ENCODE results near the gene ERCC3.
A peak's percentile ranks its signal among the peaks of the same experiment; 100 is the strongest.

ERCC3 gene

DNA sequence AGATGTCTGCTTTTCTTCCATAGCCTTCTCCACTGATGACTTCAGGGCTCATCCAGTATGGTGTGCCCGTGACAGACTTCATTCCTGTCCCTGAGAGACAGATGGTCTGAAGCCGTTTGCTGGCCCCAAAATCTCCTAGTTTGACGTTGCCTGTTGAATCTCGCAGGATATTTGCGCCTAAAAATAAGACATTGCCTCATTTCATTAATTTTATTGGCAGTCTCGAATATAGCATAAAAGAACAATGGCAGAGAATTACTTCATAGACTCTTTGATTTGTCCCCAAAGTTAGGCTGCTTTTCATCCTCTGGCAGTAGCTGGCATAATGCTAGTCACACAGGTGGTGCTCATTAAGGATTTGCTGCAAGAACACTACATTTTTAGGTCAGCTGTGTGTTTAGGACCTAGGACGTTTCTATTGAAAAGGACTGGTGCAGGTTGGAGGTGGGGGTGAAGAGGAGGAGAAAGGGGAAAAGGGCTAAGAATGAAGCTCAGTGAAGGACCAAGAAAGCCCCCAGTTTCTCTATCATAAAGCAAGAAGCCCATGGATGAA lies 14.7 kb upstream of the ERCC3 start:
- Mint-ChIP-seq H3K36me3 (ENCODE audit: low read depth) (peaks cover 20% of the 10 kb centered on the region), H3K27ac (no peak overlapping the region), H3K9me3 (no peaks in the 10 kb centered on the region), H3K27me3 (no peaks in the 10 kb centered on the region), H3K4me3 (no peak overlapping the region), H3K4me1 (no peaks in the 10 kb centered on the region)
- DNase-seq: no peak
- ATAC-seq: no peak

DNA sequence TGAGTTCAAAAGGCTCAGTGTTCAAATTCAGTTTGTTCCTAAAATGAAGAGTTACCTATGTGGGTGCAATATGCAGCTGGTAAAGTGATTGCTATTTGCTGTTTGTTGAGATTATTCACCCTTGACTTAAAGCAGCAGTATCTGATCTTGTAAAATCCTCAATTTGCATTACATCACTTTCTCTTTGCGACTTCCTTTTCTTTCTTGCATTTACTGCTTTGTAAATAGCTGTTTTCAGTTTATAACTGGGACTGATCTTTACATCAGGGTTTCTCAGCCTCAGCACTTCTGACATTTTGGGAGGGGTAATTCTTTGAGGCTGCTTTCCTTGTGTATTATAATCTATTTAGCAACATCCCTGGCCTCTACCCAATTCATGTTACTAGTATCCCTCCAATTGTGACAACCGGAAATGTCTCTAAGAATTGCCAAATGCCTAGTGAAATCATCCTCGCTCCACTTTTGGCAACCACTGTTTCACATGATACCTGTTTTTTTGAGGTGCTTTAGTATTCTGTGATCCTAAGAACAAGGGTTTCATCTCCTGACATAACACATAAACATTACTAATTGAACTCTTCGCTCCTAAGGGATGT lies 12.1 kb upstream of the ERCC3 start:
- H3K36me3 Mint-ChIP-seq (ENCODE audit: low read depth): peaks cover 12% of the 10 kb centered on the region
- H3K27ac Mint-ChIP-seq: no peak overlapping the region
- no peaks in the 10 kb centered on the region for H3K9me3 Mint-ChIP-seq
- no peak for ATAC-seq
- DNase-seq: no peak
- H3K4me1 Mint-ChIP-seq: no peaks in the 10 kb centered on the region
- no peaks in the 10 kb centered on the region for H3K27me3 Mint-ChIP-seq
- no peak overlapping the region for H3K4me3 Mint-ChIP-seq

DNA sequence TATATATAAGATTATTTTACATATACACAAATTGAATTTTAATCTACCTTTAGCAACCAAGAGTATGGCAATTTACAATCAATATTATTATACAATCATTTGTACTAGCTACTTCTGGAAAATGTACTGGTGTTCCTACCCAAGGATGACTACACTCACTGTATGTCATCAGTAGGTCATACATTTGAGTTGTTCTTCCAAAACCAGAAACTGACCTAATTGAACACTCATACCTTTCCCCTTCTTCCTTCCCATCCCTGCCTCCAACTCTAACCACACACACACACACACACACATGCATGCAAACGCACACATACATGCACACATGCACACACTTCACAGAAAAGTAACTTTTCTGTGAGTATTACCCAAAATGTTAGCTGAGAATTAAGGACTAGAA lies 8.2 kb upstream of the ERCC3 start:
- ATAC-seq: no peak
- no peak for DNase-seq
- no peaks in the 10 kb centered on the region for H3K27me3 Mint-ChIP-seq
- H3K36me3 Mint-ChIP-seq (ENCODE audit: low read depth): peaks cover 7% of the 10 kb centered on the region
- H3K4me1 Mint-ChIP-seq: no peaks in the 10 kb centered on the region
- no peak overlapping the region for H3K4me3 Mint-ChIP-seq
- no peaks in the 10 kb centered on the region for H3K9me3 Mint-ChIP-seq
- peak overlapping the region; percentile 12 for H3K27ac Mint-ChIP-seq

DNA sequence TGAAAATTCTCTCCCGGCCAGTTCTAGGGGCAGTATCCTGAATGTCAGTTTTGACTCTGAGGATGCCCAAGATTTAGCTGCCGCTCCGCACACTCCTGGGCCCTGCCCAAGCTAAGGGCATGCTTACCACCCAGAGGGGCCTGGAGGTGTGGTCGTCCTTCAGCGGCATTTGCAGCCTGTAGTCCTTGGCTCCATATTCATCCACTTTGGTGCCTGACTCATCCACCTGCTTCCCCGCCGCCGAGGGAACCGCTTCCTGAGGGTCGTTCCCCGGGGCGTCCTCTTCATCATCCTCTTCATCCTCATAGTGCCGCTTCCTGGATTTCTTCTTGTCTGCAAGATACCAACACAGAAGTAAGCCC lies 577 bp downstream of the ERCC3 start:
- Mint-ChIP-seq H3K9me3 (no peaks in the 10 kb centered on the region), H3K27ac (peak overlapping the region; percentile 97), H3K36me3 (ENCODE audit: low read depth) (peaks cover 48% of the 10 kb centered on the region), H3K4me3 (peak overlapping the region; percentile 99), H3K4me1 (peaks cover 32% of the 10 kb centered on the region), H3K27me3 (no peaks in the 10 kb centered on the region)
- ATAC-seq (peak; percentile 1), DNase-seq (peak; percentile 18)

DNA sequence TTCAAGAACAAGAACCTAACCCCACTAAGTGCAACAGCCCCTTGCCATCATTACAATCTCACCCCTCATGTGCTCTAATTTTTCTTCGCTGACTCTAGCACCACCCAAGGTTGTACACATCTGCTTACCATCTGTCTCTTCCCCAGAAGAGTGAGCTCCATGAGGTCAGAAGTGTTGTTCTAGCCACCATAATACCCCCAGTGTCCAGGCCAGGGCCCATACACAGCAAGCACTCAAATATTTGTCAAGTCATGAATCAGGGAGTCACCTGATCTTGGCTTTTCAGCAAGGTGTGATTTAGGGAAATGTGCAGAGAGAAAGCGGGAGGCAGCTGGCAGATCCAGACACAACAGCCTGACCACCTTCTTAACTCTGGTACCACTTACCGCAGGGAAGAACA lies 5.7 kb downstream of the ERCC3 start:
- peaks cover 87% of the 10 kb centered on the region for H3K36me3 Mint-ChIP-seq (ENCODE audit: low read depth)
- no peak for ATAC-seq
- H3K9me3 Mint-ChIP-seq: no peaks in the 10 kb centered on the region
- peaks cover 28% of the 10 kb centered on the region for H3K4me1 Mint-ChIP-seq
- H3K27me3 Mint-ChIP-seq: no peaks in the 10 kb centered on the region
- DNase-seq: no peak
- H3K4me3 Mint-ChIP-seq: no peak overlapping the region
- no peak overlapping the region for H3K27ac Mint-ChIP-seq

DNA sequence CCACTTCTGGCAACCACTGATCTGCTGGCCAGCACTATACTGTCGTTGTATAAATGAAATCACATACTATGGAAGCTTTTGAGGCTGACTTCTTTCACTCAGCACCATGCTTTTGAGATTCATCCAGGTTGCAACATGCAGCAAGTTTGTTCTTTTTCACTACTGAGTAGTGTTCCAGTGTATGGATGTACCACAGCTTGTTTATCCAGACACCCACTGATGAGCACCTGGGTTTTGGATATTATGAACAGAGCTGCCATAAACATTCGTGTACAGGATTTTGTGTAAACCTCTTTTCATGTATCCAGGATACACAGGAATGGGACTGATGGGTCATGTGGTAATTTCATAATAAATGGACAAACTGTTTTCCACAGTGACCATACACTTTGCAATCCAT lies 10.7 kb downstream of the ERCC3 start:
- Mint-ChIP-seq H3K36me3 (ENCODE audit: low read depth) (peaks cover 76% of the 10 kb centered on the region), H3K9me3 (no peaks in the 10 kb centered on the region), H3K4me3 (no peak overlapping the region), H3K4me1 (peaks cover 17% of the 10 kb centered on the region), H3K27ac (no peak overlapping the region), H3K27me3 (no peaks in the 10 kb centered on the region)
- no peak for ATAC-seq
- no peak for DNase-seq

DNA sequence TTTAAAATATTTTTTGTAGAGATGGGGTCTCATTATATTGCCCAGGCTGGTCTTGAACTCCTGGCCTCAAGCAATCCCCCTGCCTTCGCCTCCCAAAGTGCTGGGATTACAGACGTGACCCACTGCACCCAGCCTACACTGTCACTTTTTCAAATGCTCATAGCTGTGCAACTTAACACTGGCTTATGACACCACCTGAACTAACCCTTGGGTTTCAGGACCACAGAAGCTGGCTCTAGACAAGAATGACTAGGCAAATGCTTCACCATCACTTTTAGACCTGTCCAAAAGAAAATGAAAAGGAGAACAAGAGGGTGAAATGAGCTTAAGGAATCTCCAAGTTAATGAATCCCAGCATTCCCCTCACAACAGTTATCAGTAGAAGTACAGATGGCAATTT lies 13.3 kb downstream of the ERCC3 start:
- DNase-seq (no peak), ATAC-seq (no peak)
- H3K4me3 Mint-ChIP-seq: no peak overlapping the region
- no peaks in the 10 kb centered on the region for H3K9me3 Mint-ChIP-seq
- no peaks in the 10 kb centered on the region for H3K27me3 Mint-ChIP-seq
- H3K4me1 Mint-ChIP-seq: peaks cover 30% of the 10 kb centered on the region
- H3K36me3 Mint-ChIP-seq (ENCODE audit: low read depth): peaks cover 73% of the 10 kb centered on the region
- no peak overlapping the region for H3K27ac Mint-ChIP-seq

DNA sequence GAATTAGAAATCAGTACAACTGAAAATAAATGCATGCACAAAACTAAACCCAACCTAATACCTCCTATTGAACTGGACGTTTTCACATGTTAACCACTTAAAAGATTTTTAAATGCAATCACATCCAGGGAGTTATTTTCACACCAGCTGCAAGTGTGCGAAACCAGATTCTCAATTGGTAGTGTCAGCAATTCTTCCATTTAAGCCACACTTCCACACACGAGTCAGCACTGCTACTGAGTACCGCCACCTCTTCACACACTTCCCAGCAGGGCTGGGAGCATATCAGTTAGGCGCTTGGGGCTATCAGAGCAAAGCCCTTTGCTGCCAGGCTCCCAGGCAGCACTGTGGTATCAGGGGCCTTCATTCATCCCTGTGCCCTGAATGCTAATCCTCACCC lies 14.2 kb downstream of the ERCC3 start:
- Mint-ChIP-seq H3K36me3 (ENCODE audit: low read depth) (peaks cover 70% of the 10 kb centered on the region), H3K4me3 (no peak overlapping the region), H3K9me3 (no peaks in the 10 kb centered on the region), H3K27ac (no peak overlapping the region), H3K4me1 (peaks cover 30% of the 10 kb centered on the region), H3K27me3 (no peaks in the 10 kb centered on the region)
- no peak for DNase-seq
- no peak for ATAC-seq

DNA sequence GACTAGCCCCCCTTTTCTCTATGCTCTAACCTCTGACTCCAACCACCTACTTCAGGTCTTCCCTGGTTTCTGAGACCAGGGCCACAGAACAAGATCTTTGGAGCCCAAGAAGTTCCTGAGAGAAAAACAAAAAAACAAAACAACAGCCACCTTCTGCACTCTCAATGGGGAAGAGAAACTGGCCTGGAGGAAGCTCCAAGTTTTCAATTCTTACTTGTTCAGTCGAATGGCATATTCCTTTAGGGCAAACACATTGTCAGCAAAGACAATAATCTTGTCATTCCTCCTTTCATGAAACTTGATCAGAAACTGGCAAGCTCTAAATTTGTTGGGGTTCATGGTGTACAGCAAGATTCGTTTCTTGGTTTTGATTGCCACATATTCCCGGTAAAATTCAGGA lies 15.0 kb downstream of the ERCC3 start:
- Mint-ChIP-seq H3K4me1 (peaks cover 24% of the 10 kb centered on the region), H3K27me3 (no peaks in the 10 kb centered on the region), H3K27ac (no peak overlapping the region), H3K9me3 (no peaks in the 10 kb centered on the region), H3K36me3 (ENCODE audit: low read depth) (peaks cover 65% of the 10 kb centered on the region), H3K4me3 (no peak overlapping the region)
- ATAC-seq: no peak
- no peak for DNase-seq

DNA sequence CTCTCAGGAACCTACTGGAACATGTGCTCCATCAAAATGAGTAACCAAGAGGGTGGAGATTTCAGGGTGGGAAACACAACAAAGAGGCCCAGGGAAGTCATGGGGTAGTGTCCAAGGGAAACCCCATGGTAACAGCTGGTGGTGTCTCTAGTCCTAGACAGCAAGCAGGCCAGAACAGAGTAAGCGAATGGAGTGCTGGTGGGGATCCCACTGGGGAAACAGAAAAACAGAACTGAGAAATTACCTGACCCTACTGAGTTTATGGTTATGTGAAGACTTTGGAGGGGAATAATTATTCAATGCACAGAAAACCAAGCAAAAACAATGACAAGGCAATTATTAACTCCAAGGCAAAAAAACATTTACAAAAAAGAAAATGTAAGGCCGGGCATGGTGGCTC lies 16.9 kb downstream of the ERCC3 start:
- peaks cover 15% of the 10 kb centered on the region for H3K4me1 Mint-ChIP-seq
- DNase-seq: no peak
- no peaks in the 10 kb centered on the region for H3K9me3 Mint-ChIP-seq
- ATAC-seq: no peak
- no peaks in the 10 kb centered on the region for H3K27me3 Mint-ChIP-seq
- H3K4me3 Mint-ChIP-seq: no peak overlapping the region
- peak overlapping the region; percentile 2 for H3K27ac Mint-ChIP-seq
- H3K36me3 Mint-ChIP-seq (ENCODE audit: low read depth): peaks cover 63% of the 10 kb centered on the region

DNA sequence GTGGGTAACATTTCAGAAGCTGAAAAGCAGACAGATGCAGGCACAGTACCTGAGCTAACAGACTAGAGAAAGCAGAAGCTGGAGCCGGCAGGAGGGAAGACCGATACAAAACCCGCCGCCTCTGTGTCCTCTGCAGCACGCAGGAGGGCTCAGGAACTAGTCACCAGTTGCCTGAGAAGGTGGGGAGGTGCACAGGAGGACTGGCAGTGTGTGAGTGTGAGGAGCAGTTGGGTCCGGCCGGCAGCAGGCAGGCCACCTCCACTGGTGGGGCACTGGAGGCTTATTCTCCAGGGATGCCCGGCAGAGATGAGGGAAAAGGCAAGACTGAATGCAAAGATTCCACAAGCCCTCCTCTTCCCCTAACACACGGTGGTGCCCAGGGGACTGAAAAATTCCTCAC lies 18.2 kb downstream of the ERCC3 start:
- Mint-ChIP-seq H3K4me1 (peaks cover 13% of the 10 kb centered on the region), H3K4me3 (no peak overlapping the region), H3K9me3 (no peaks in the 10 kb centered on the region), H3K27ac (no peak overlapping the region), H3K36me3 (ENCODE audit: low read depth) (peaks cover 67% of the 10 kb centered on the region), H3K27me3 (no peaks in the 10 kb centered on the region)
- DNase-seq (no peak), ATAC-seq (no peak)

DNA sequence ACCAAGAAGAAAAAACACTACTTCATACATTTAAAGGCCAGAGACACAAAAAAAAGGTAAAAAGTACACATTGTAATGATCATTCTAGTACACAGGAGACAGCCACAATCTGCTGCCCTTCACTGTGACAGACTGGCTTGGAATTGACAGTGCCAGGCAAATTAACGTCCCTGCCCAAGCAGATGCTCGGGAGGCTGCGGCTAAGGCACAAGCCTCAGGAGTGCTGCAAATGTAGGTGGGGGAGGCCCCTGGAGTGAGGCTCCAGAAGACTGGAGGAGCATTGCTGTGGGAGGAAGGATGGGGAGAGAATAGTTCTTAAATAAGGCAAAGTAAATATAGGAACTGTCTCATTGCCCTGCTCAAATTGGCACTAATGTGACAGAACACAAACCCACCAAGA lies 18.6 kb downstream of the ERCC3 start:
- H3K4me1 Mint-ChIP-seq: peaks cover 13% of the 10 kb centered on the region
- peaks cover 69% of the 10 kb centered on the region for H3K36me3 Mint-ChIP-seq (ENCODE audit: low read depth)
- H3K27ac Mint-ChIP-seq: no peak overlapping the region

DNA sequence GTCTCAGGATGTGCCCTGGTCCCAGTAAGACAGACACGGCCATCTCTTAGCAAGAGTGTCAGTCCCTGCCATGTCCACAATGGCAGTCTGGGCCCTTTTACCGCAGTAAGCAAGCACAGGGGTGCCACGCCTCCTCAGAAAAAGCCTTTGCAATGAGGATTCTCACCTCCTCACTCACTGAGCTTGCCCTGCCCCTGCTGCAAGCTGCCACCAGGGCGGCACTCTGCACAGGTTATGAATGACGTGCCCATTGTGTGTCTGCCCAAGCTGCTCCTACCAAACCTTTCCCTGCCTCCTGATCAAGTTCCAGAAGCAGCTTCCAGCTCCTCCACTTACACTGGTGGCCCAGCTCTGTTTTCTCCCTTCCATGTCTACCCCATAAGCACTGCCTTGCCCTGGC lies 23.3 kb downstream of the ERCC3 start:
- H3K4me1 Mint-ChIP-seq: no peaks in the 10 kb centered on the region
- H3K36me3 Mint-ChIP-seq (ENCODE audit: low read depth): peaks cover 68% of the 10 kb centered on the region
- no peaks in the 10 kb centered on the region for H3K27me3 Mint-ChIP-seq
- H3K9me3 Mint-ChIP-seq: no peaks in the 10 kb centered on the region
- DNase-seq (no peak), ATAC-seq (no peak)
- H3K4me3 Mint-ChIP-seq: no peak overlapping the region
- H3K27ac Mint-ChIP-seq: no peak overlapping the region

More for the DNA sequence above, 18.6 kb downstream of the ERCC3 start:
- Mint-ChIP-seq H3K27me3 (no peaks in the 10 kb centered on the region), H3K9me3 (no peaks in the 10 kb centered on the region), H3K4me3 (no peak overlapping the region)
- ATAC-seq (no peak), DNase-seq (no peak)

DNA sequence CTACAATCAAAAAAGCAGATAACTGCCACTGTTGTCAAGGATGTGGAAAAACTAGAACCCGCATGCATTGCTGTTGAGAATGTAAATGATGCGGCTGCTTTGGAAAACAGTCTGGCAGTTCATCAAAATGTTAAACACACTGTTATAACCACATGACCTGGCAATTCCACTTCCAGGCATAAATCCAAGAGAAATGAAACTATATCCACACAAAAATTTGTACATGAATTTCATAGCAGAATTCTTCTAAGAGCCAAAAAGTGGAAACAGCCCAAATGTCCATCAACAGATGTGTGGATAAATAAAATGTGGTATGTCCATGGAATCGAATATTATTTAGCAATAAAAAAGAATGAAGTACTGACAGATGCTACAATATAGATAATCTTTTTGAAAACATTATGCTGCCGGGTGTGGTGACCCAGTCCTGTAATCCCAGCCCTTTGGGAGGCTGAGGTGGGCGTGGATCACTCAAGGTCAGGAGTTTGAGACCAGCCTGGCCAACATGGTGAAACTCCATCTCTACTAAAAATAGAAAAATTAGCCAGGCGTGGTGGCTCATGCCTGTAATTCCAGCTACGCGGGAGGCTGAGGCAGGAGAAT lies 32.0 kb downstream of the ERCC3 start:
- Mint-ChIP-seq H3K4me1 (no peaks in the 10 kb centered on the region), H3K4me3 (no peak overlapping the region), H3K36me3 (ENCODE audit: low read depth) (peaks cover 27% of the 10 kb centered on the region), H3K27me3 (no peaks in the 10 kb centered on the region), H3K27ac (no peak overlapping the region), H3K9me3 (no peaks in the 10 kb centered on the region)
- ATAC-seq: no peak
- no peak for DNase-seq

DNA sequence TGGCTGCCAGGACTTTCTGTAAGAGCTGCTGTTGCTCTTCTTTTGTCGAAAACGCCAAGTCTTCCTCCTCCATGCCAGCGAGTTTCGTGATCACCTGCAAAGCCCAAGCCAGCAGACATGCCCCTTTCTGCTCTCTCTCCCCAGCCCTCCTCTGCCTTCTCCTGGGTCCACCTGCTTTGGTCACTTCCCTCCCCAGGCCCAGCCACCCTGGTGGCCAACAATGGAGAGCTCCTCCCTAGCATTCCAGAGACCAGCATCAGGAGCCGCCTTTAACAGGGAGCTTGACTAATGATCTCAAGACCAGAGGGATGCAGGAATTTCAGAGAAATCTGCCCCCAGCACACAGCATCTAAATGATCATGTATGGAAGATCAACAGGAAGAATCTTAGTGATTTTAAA lies 34.6 kb downstream of the ERCC3 start:
- no peak overlapping the region for H3K27ac Mint-ChIP-seq
- no peaks in the 10 kb centered on the region for H3K4me1 Mint-ChIP-seq
- ATAC-seq (no peak), DNase-seq (no peak)
- H3K4me3 Mint-ChIP-seq: no peak overlapping the region
- H3K36me3 Mint-ChIP-seq (ENCODE audit: low read depth): peaks cover 24% of the 10 kb centered on the region
- H3K9me3 Mint-ChIP-seq: no peaks in the 10 kb centered on the region
- no peaks in the 10 kb centered on the region for H3K27me3 Mint-ChIP-seq

DNA sequence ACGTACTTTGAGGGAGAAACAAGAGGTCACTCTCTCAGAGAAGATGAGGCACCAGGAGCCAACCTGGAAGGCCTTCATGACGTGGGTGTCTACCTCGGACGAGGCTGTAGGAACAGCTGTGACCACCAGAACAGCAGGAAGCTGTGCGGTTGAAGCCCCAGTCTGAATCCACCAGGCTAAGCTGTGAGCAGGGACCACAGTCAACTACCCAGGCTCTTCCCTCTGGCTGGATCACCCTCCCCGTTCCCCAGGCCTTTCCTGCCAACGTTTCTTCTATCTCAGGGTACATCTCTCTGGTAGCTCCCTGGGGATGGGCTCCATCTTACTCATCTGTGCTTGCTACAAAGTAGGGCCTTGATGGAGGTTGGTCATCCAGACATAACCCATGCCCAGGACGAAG lies 37.1 kb downstream of the ERCC3 start:
- no peaks in the 10 kb centered on the region for H3K4me1 Mint-ChIP-seq
- H3K27ac Mint-ChIP-seq: no peak overlapping the region
- H3K36me3 Mint-ChIP-seq (ENCODE audit: low read depth): peaks cover 19% of the 10 kb centered on the region
- no peak overlapping the region for H3K4me3 Mint-ChIP-seq
- ATAC-seq (no peak), DNase-seq (no peak)
- no peaks in the 10 kb centered on the region for H3K27me3 Mint-ChIP-seq
- no peaks in the 10 kb centered on the region for H3K9me3 Mint-ChIP-seq
